HepG2 (cell line): ENCODE results near the gene BAIAP2L1. TPM values are rescaled to one million over a fixed set of nuclear protein-coding genes. Genes with fewer than 3 reads are reported as not detected.

Source experiments
- ATAC-seq: fragments of 200-7000 bp; cut with Tn5 transposase; 3 replicates; pipeline ENCODE4 v1.9.1; 2020; ENCODE audit warnings: mild to moderate bottlenecking, moderate library complexity
- BruUV-seq: library from RNA; stranded (reverse); fragments of 400-500 nt; replicated peaks from 2 replicates; lab custom pipeline; 2021; lab: Mats Ljungman, UMichigan
- CTCF ChIA-PET: fragments of 300-600 bp; formaldehyde crosslinking; extraction: SDS; loops from one replicate; lab custom pipeline; 2021; ENCODE audit warnings: low total read pairs, inconsistent platforms, low intra/inter-chr PET ratio; lab: Yijun Ruan, JAX
- POLR2A ChIA-PET: fragments of 350-600 bp; sonication (Branson Sonifier 250); formaldehyde crosslinking; loops from one replicate; lab custom pipeline; 2020; ENCODE audit warnings: antibody characterized with exemption, inconsistent platforms; lab: Yijun Ruan, JAX
- DNase-seq: peaks from one replicate; pipeline ENCODE4 v3.0.0-alpha.2; 2015; ENCODE audit warnings: low spot score
- FAIRE-seq: peaks from 3 replicates; lab custom pipeline; 2011; peaks lifted over from hg19 to GRCh38; lab: Jason Lieb, UNC
- H2AFZ ChIP-seq: one replicate; pipeline ENCODE4 v1.6.1; 2011; ENCODE audit warnings: low read length, inconsistent platforms
- H3K27ac ChIP-seq: fragments of 300-600 bp; 3 replicates; pipeline ENCODE4 v1.8.0; 2011; ENCODE audit warnings: mixed run types, mild to moderate bottlenecking, mixed read lengths, low read length, inconsistent platforms; ENCODE audit not compliant: insufficient read depth; ENCODE audit errors: extremely low read length
- H3K27me3 ChIP-seq, 2 experiments: fragments of 200-600 bp in 1 of 2; 2 replicates in 1 of 2; 3 replicates in 1 of 2; pipeline versions ENCODE4 v1.6.0 to v1.8.0; 2011; ENCODE audit warnings: low read length in 2 of 2, mild to moderate bottlenecking in 2 of 2, moderate library complexity in 2 of 2, inconsistent platforms in 1 of 2; ENCODE audit not compliant: insufficient read depth in 2 of 2, control insufficient read depth in 1 of 2
- H3K36me3 ChIP-seq, 2 experiments: fragments of 200-600 bp in 1 of 2; replicated peaks in 1 of 2; 2 replicates in 1 of 2; 3 replicates in 1 of 2; pipeline versions ENCODE4 v1.5.1 to v1.8.0; 2011; ENCODE audit warnings: low read length in 2 of 2, inconsistent platforms in 1 of 2; ENCODE audit not compliant: insufficient read depth in 2 of 2, control insufficient read depth in 1 of 2
- H3K4me1 ChIP-seq: 2 replicates; pipeline ENCODE4 v1.5.1; 2012; ENCODE audit warnings: low read length, inconsistent platforms; ENCODE audit not compliant: insufficient read depth
- H3K4me2 ChIP-seq: 2 replicates; pipeline ENCODE4 v1.6.0; 2011; ENCODE audit warnings: low read depth, low read length, inconsistent platforms
- H3K4me3 ChIP-seq, 3 experiments: fragments of 200-600 bp in 1 of 3; sonication (generic), shearing (Covaris generic) in 1 of 3; replicated peaks in 1 of 3; 2 replicates each; pipeline ENCODE4 v1.5.1; 2011 to 2016; ENCODE audit warnings: low read length in 3 of 3, inconsistent platforms in 2 of 3, low read depth in 2 of 3, mild to moderate bottlenecking in 2 of 3, control low read depth in 1 of 3, mixed read lengths in 1 of 3; ENCODE audit not compliant: insufficient read depth in 1 of 3
- H3K79me2 ChIP-seq: one replicate; pipeline ENCODE4 v1.6.1; 2011; ENCODE audit warnings: low read length, inconsistent platforms; ENCODE audit not compliant: insufficient read depth
- H3K9ac ChIP-seq: 2 replicates; pipeline ENCODE4 v1.6.0; 2011; ENCODE audit warnings: mild to moderate bottlenecking, low read depth, low read length, inconsistent platforms; ENCODE audit not compliant: insufficient read depth
- H3K9me3 ChIP-seq: 2 replicates; pipeline ENCODE4 v1.5.1; 2012; ENCODE audit warnings: mild to moderate bottlenecking, low read length
- H4K20me1 ChIP-seq: 2 replicates; pipeline ENCODE4 v1.6.0; 2011; ENCODE audit warnings: inconsistent platforms, mild to moderate bottlenecking, low read length, moderate library complexity; ENCODE audit not compliant: insufficient read depth
- ATM ChIP-seq: fragments of 450-650 bp; IDR thresholded peaks from 2 replicates; pipeline ENCODE4 v1.7.1; 2017; ENCODE audit warnings: mild to moderate bottlenecking, borderline replicate concordance
- DNMT3B ChIP-seq: conservative IDR thresholded peaks from 2 replicates; pipeline ENCODE4 v1.6.1; 2016; ENCODE audit warnings: missing biosample characterization, control low read depth
- POLR2AphosphoS2 ChIP-seq: IDR thresholded peaks from 2 replicates; pipeline ENCODE4 v1.6.1; 2011; ENCODE audit warnings: low read depth, low read length, improper control_type of control experiment
- RFX1 ChIP-seq: fragments of 450-650 bp; IDR thresholded peaks from 2 replicates; pipeline ENCODE4 v1.6.1; 2017
- SALL2 ChIP-seq: sonication (generic); formaldehyde crosslinking; IDR thresholded peaks from 2 replicates; pipeline ENCODE4 v1.8.1; 2023; ENCODE audit warnings: mild to moderate bottlenecking, missing genetic modification reagents, inconsistent platforms
- ZBTB7A ChIP-seq: sonication (generic); formaldehyde crosslinking; IDR thresholded peaks from 2 replicates; pipeline ENCODE4 v1.8.0; 2022; ENCODE audit warnings: mild to moderate bottlenecking, missing genetic modification reagents
- ZNF24 ChIP-seq: fragments of 450-650 bp; IDR thresholded peaks from 2 replicates; pipeline ENCODE4 v1.6.1; 2017; ENCODE audit warnings: antibody characterized with exemption, mild to moderate bottlenecking
- WGBS: methylation state at CpG from one replicate; pipeline ENCODE4 v1.1.6; 2017; ENCODE audit warnings: low lambda C conversion rate; 5-methylcytosine and 5-hydroxymethylcytosine counted together
- in situ Hi-C: cut with HindIII; loops from 2 replicates; pipeline ENCODE4 v1.10.0; 2017; ENCODE audit warnings: low pct_unique_long_range_greater_than_20kb; ENCODE audit not compliant: extremely low pct_ligation_motif_present
- intact Hi-C: fragments of 100-400 bp; cut with micrococcal nuclease; formaldehyde crosslinking; loops from one replicate; pipeline ENCODE4 v1.10.0; 2022; ENCODE audit not compliant: unreplicated experiment
- polyA plus RNA-seq, 8 experiments: library from polyadenylated mRNA; depleted of rRNA in 3 of 8; stranded (reverse) in 7 of 8; unstranded in 1 of 8; fragments of >200 nt; fragmentation: Illumina TruSeq in 4 of 8; extraction: Trizol in 4 of 8; gene quantifications; 2 replicates each; pipeline versions ENCODE4 v1.2.1 to v1.2.3, GENCODE V29; 2011 to 2016; ENCODE audit warnings: low read depth in 4 of 8, missing spikeins in 1 of 8, mixed read lengths in 1 of 8; ENCODE audit not compliant: insufficient read depth in 1 of 8
- total RNA-seq, 5 experiments: library from RNA; depleted of rRNA; stranded (reverse); fragments of >200 nt; fragmentation: Illumina TruSeq; extraction: Trizol; gene quantifications; 2 replicates each; pipeline ENCODE4 v1.2.3, GENCODE V29; 2016; ENCODE audit warnings: low read depth in 1 of 5
- TF ChIP-seq, protein P1 (sequence below): sonication (generic); formaldehyde crosslinking; IDR thresholded peaks from 2 replicates; pipeline ENCODE4 v1.4.0; 2020; ENCODE audit warnings: mild to moderate bottlenecking, missing genetic modification reagents
- TF ChIP-seq, protein P2 (sequence below): sonication (generic); formaldehyde crosslinking; IDR thresholded peaks from 2 replicates; pipeline ENCODE4 v1.5.1; 2020; ENCODE audit warnings: missing genetic modification reagents, mild to moderate bottlenecking, borderline replicate concordance

BAIAP2L1 gene
- total and polyA plus RNA-seq, 2 of the 13 experiments (the other 11 are each of a cell fraction or from before 2014, with no cell fraction given): 13.0 to 21.5 TPM

DNA sequence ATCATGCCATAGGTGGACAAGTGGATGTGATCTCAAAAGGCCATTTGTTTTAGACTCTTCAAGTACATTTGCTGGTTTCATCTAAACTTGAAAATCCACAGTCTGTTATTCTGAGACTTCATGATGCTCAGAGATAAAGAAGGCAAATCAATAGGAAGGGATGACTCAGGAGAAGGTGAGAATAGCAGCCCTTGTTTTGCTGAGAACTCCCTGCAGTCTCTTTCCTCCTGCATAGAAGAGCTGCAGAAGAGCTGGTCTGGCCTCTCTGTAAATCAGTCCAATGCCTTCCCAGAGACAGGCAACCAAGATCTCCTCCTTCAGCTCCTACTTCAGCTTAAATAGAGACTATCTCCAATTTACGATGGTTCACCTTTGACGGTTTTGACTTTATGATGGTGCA is 4.0 kb upstream of the BAIAP2L1 start:
- Histone ChIP-seq H3K27me3 (no peaks in the 10 kb centered on the region), H3K4me1 (peaks cover 35% of the 10 kb centered on the region), H3K4me2 (no peak overlapping the region), H3K36me3 (no peaks in the 10 kb centered on the region), H3K9ac (no peak overlapping the region), H3K9me3 (no peaks in the 10 kb centered on the region), H2AFZ (no peak overlapping the region), H3K79me2 (peaks cover 2% of the 10 kb centered on the region), H3K4me3 (no peak overlapping the region), H4K20me1 (no peaks in the 10 kb centered on the region), H3K27ac (no peak overlapping the region)
- CTCF ChIA-PET: no interaction called here
- no peak for ATAC-seq
- POLR2A ChIA-PET: interaction anchor here (1.0 kb wide), 1 partner anchor 14 kb away, joined by 4 read pairs; no protein-coding TSS in a partner anchor
- intact Hi-C loops: no loop called here
- FAIRE-seq: no peak
- DNase-seq: no peak
- BruUV-seq: no TSS peak
- TF ChIP-seq ZNF24: no peak
- TF ChIP-seq, protein P1, sequence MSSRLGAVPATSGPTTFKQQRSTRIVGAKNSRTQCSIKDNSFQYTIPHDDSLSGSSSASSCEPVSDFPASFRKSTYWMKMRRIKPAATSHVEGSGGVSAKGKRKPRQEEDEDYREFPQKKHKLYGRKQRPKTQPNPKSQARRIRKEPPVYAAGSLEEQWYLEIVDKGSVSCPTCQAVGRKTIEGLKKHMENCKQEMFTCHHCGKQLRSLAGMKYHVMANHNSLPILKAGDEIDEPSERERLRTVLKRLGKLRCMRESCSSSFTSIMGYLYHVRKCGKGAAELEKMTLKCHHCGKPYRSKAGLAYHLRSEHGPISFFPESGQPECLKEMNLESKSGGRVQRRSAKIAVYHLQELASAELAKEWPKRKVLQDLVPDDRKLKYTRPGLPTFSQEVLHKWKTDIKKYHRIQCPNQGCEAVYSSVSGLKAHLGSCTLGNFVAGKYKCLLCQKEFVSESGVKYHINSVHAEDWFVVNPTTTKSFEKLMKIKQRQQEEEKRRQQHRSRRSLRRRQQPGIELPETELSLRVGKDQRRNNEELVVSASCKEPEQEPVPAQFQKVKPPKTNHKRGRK: no peak
- no peak for TF ChIP-seq ZBTB7A (CRISPR knock-in tag)
- TF ChIP-seq POLR2AphosphoS2: no peak
- TF ChIP-seq DNMT3B (CRISPR knock-in tag): no peak
- TF ChIP-seq SALL2 (CRISPR knock-in tag): no peak
- no peak for TF ChIP-seq ATM
- TF ChIP-seq, protein P2, sequence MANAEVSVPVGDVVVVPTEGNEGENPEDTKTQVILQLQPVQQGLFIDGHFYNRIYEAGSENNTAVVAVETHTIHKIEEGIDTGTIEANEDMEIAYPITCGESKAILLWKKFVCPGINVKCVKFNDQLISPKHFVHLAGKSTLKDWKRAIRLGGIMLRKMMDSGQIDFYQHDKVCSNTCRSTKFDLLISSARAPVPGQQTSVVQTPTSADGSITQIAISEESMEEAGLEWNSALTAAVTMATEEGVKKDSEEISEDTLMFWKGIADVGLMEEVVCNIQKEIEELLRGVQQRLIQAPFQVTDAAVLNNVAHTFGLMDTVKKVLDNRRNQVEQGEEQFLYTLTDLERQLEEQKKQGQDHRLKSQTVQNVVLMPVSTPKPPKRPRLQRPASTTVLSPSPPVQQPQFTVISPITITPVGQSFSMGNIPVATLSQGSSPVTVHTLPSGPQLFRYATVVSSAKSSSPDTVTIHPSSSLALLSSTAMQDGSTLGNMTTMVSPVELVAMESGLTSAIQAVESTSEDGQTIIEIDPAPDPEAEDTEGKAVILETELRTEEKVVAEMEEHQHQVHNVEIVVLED: no peak
- no peak for TF ChIP-seq RFX1
- in situ Hi-C loops: no loop called here
- 41% methylated on average over 2 of the region's 2 CpGs for WGBS
